ENCODE results near the gene KIF1B.

DNA sequence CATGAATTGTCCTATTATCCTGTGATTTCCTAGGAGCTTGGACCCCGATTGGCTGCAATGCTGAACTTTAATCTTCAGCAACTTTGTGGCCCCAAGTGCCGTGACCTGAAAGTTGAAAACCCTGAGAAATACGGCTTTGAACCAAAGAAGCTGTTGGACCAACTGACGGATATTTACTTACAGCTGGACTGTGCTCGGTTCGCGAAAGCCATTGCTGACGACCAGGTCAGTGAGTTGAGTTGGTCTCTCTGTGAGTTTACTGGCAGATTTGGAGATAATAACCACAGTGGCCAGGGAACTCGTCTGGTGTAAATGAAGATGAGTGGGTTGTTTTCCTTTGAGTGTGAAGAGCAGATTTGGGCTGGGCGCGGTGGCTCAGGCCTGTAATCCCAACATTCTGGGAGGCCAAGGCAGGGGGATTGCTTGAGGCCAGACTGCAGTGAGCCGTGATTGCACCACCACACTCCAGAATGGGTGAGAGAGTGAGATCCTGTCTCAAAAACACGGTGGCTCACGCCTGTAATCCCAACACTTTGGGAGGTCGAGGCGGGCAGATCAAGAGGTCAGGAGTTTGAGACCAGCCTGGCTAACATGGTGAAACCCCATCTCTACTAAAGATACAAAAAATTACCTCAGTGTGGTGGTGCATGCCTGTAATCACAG, 39.1 kb upstream of the KIF1B start:
- TF ChIP-seq, protein P1, sequence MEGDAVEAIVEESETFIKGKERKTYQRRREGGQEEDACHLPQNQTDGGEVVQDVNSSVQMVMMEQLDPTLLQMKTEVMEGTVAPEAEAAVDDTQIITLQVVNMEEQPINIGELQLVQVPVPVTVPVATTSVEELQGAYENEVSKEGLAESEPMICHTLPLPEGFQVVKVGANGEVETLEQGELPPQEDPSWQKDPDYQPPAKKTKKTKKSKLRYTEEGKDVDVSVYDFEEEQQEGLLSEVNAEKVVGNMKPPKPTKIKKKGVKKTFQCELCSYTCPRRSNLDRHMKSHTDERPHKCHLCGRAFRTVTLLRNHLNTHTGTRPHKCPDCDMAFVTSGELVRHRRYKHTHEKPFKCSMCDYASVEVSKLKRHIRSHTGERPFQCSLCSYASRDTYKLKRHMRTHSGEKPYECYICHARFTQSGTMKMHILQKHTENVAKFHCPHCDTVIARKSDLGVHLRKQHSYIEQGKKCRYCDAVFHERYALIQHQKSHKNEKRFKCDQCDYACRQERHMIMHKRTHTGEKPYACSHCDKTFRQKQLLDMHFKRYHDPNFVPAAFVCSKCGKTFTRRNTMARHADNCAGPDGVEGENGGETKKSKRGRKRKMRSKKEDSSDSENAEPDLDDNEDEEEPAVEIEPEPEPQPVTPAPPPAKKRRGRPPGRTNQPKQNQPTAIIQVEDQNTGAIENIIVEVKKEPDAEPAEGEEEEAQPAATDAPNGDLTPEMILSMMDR (IDR thresholded peaks at IDR 0.05) = no peak
- TF ChIP-seq, protein P2, sequence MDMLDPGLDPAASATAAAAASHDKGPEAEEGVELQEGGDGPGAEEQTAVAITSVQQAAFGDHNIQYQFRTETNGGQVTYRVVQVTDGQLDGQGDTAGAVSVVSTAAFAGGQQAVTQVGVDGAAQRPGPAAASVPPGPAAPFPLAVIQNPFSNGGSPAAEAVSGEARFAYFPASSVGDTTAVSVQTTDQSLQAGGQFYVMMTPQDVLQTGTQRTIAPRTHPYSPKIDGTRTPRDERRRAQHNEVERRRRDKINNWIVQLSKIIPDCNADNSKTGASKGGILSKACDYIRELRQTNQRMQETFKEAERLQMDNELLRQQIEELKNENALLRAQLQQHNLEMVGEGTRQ (CRISPR knock-in tag; IDR thresholded peaks at IDR 0.05) = no peak
- TF ChIP-seq ZNF263 (CRISPR knock-in tag; IDR thresholded peaks at IDR 0.05; ENCODE audit: low read depth) (no peak), GABPB1 (CRISPR knock-in tag; IDR thresholded peaks at IDR 0.05) (peak; percentile 48; the same call in 1 of the 2 replicates), SMAD3 (CRISPR knock-in tag; IDR thresholded peaks at IDR 0.05; ENCODE audit: borderline replicate concordance) (no peak)
- TF ChIP-seq, protein P3, sequence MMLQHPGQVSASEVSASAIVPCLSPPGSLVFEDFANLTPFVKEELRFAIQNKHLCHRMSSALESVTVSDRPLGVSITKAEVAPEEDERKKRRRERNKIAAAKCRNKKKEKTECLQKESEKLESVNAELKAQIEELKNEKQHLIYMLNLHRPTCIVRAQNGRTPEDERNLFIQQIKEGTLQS (CRISPR knock-in tag; conservative IDR thresholded peaks at IDR 0.05) = no peak
- TF ChIP-seq, protein P4, sequence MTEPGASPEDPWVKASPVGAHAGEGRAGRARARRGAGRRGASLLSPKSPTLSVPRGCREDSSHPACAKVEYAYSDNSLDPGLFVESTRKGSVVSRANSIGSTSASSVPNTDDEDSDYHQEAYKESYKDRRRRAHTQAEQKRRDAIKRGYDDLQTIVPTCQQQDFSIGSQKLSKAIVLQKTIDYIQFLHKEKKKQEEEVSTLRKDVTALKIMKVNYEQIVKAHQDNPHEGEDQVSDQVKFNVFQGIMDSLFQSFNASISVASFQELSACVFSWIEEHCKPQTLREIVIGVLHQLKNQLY (CRISPR knock-in tag; IDR thresholded peaks at IDR 0.05) = no peak
